HepG2 (cell line): ENCODE measurements around the gene RIPK3. TPM values are rescaled to one million over a fixed set of nuclear protein-coding genes. Genes with fewer than 3 reads are reported as not detected.

Source experiments
- ATAC-seq: fragments of 200-7000 bp; cut with Tn5 transposase; 3 replicates; pipeline ENCODE4 v1.9.1; 2020; ENCODE audit warnings: mild to moderate bottlenecking, moderate library complexity
- BruUV-seq: library from RNA; stranded (reverse); fragments of 400-500 nt; replicated peaks from 2 replicates; lab custom pipeline; 2021; lab: Mats Ljungman, UMichigan
- CTCF ChIA-PET: fragments of 300-600 bp; formaldehyde crosslinking; extraction: SDS; loops from one replicate; lab custom pipeline; 2021; ENCODE audit warnings: low total read pairs, inconsistent platforms, low intra/inter-chr PET ratio; lab: Yijun Ruan, JAX
- POLR2A ChIA-PET: fragments of 350-600 bp; sonication (Branson Sonifier 250); formaldehyde crosslinking; loops from one replicate; lab custom pipeline; 2020; ENCODE audit warnings: antibody characterized with exemption, inconsistent platforms; lab: Yijun Ruan, JAX
- DNase-seq: peaks from one replicate; pipeline ENCODE4 v3.0.0-alpha.2; 2015; ENCODE audit warnings: low spot score
- FAIRE-seq: peaks from 3 replicates; lab custom pipeline; 2011; peaks lifted over from hg19 to GRCh38; lab: Jason Lieb, UNC
- H2AFZ ChIP-seq: one replicate; pipeline ENCODE4 v1.6.1; 2011; ENCODE audit warnings: low read length, inconsistent platforms
- H3K27ac ChIP-seq: fragments of 300-600 bp; 3 replicates; pipeline ENCODE4 v1.8.0; 2011; ENCODE audit warnings: mixed run types, mild to moderate bottlenecking, mixed read lengths, low read length, inconsistent platforms; ENCODE audit not compliant: insufficient read depth; ENCODE audit errors: extremely low read length
- H3K27me3 ChIP-seq, 2 experiments: fragments of 200-600 bp in 1 of 2; 2 replicates in 1 of 2; 3 replicates in 1 of 2; pipeline versions ENCODE4 v1.6.0 to v1.8.0; 2011; ENCODE audit warnings: low read length in 2 of 2, mild to moderate bottlenecking in 2 of 2, moderate library complexity in 2 of 2, inconsistent platforms in 1 of 2; ENCODE audit not compliant: insufficient read depth in 2 of 2, control insufficient read depth in 1 of 2
- H3K36me3 ChIP-seq, 2 experiments: fragments of 200-600 bp in 1 of 2; replicated peaks in 1 of 2; 2 replicates in 1 of 2; 3 replicates in 1 of 2; pipeline versions ENCODE4 v1.5.1 to v1.8.0; 2011; ENCODE audit warnings: low read length in 2 of 2, inconsistent platforms in 1 of 2; ENCODE audit not compliant: insufficient read depth in 2 of 2, control insufficient read depth in 1 of 2
- H3K4me1 ChIP-seq: 2 replicates; pipeline ENCODE4 v1.5.1; 2012; ENCODE audit warnings: low read length, inconsistent platforms; ENCODE audit not compliant: insufficient read depth
- H3K4me2 ChIP-seq: 2 replicates; pipeline ENCODE4 v1.6.0; 2011; ENCODE audit warnings: low read depth, low read length, inconsistent platforms
- H3K4me3 ChIP-seq, 3 experiments: fragments of 200-600 bp in 1 of 3; sonication (generic), shearing (Covaris generic) in 1 of 3; replicated peaks in 1 of 3; 2 replicates each; pipeline ENCODE4 v1.5.1; 2011 to 2016; ENCODE audit warnings: low read length in 3 of 3, inconsistent platforms in 2 of 3, low read depth in 2 of 3, mild to moderate bottlenecking in 2 of 3, control low read depth in 1 of 3, mixed read lengths in 1 of 3; ENCODE audit not compliant: insufficient read depth in 1 of 3
- H3K79me2 ChIP-seq: one replicate; pipeline ENCODE4 v1.6.1; 2011; ENCODE audit warnings: low read length, inconsistent platforms; ENCODE audit not compliant: insufficient read depth
- H3K9ac ChIP-seq: 2 replicates; pipeline ENCODE4 v1.6.0; 2011; ENCODE audit warnings: mild to moderate bottlenecking, low read depth, low read length, inconsistent platforms; ENCODE audit not compliant: insufficient read depth
- H3K9me3 ChIP-seq: 2 replicates; pipeline ENCODE4 v1.5.1; 2012; ENCODE audit warnings: mild to moderate bottlenecking, low read length
- H4K20me1 ChIP-seq: 2 replicates; pipeline ENCODE4 v1.6.0; 2011; ENCODE audit warnings: inconsistent platforms, mild to moderate bottlenecking, low read length, moderate library complexity; ENCODE audit not compliant: insufficient read depth
- NAIF1 ChIP-seq: sonication (generic); formaldehyde crosslinking; IDR thresholded peaks from 2 replicates; pipeline ENCODE4 v1.5.0; 2020; ENCODE audit warnings: mild to moderate bottlenecking, missing genetic modification reagents, borderline replicate concordance
- SKIL ChIP-seq: sonication (generic); formaldehyde crosslinking; IDR thresholded peaks from 2 replicates; pipeline ENCODE4 v1.8.0; 2022; ENCODE audit warnings: missing genetic modification reagents, mild to moderate bottlenecking, moderate library complexity, borderline replicate concordance
- SPEN ChIP-seq: sonication (generic); formaldehyde crosslinking; IDR thresholded peaks from 2 replicates; pipeline ENCODE4 v1.5.1; 2020; ENCODE audit warnings: low read depth, mild to moderate bottlenecking, missing genetic modification reagents
- ZBTB38 ChIP-seq: sonication (generic); formaldehyde crosslinking; IDR thresholded peaks from 2 replicates; pipeline ENCODE4 v1.5.1; 2020; ENCODE audit warnings: mild to moderate bottlenecking, missing genetic modification reagents
- ZNF296 ChIP-seq: sonication (generic); formaldehyde crosslinking; conservative IDR thresholded peaks from 2 replicates; pipeline ENCODE4 v1.5.0; 2020; ENCODE audit warnings: mild to moderate bottlenecking, missing genetic modification reagents
- WGBS: methylation state at CpG from one replicate; pipeline ENCODE4 v1.1.6; 2017; ENCODE audit warnings: low lambda C conversion rate; 5-methylcytosine and 5-hydroxymethylcytosine counted together
- in situ Hi-C: cut with HindIII; loops from 2 replicates; pipeline ENCODE4 v1.10.0; 2017; ENCODE audit warnings: low pct_unique_long_range_greater_than_20kb; ENCODE audit not compliant: extremely low pct_ligation_motif_present
- intact Hi-C: fragments of 100-400 bp; cut with micrococcal nuclease; formaldehyde crosslinking; loops from one replicate; pipeline ENCODE4 v1.10.0; 2022; ENCODE audit not compliant: unreplicated experiment
- polyA plus RNA-seq, 8 experiments: library from polyadenylated mRNA; depleted of rRNA in 3 of 8; stranded (reverse) in 7 of 8; unstranded in 1 of 8; fragments of >200 nt; fragmentation: Illumina TruSeq in 4 of 8; extraction: Trizol in 4 of 8; gene quantifications; 2 replicates each; pipeline versions ENCODE4 v1.2.1 to v1.2.3, GENCODE V29; 2011 to 2016; ENCODE audit warnings: low read depth in 4 of 8, missing spikeins in 1 of 8, mixed read lengths in 1 of 8; ENCODE audit not compliant: insufficient read depth in 1 of 8
- total RNA-seq, 5 experiments: library from RNA; depleted of rRNA; stranded (reverse); fragments of >200 nt; fragmentation: Illumina TruSeq; extraction: Trizol; gene quantifications; 2 replicates each; pipeline ENCODE4 v1.2.3, GENCODE V29; 2016; ENCODE audit warnings: low read depth in 1 of 5
- TF ChIP-seq, protein P1 (sequence below): sonication (generic); formaldehyde crosslinking; IDR thresholded peaks from 2 replicates; pipeline ENCODE4 v1.5.0; 2020; ENCODE audit warnings: mild to moderate bottlenecking, missing genetic modification reagents, borderline replicate concordance
- TF ChIP-seq, protein P2 (sequence below): IDR thresholded peaks from 2 replicates; pipeline ENCODE4 v1.6.1; 2018; ENCODE audit warnings: missing genetic modification reagents
- TF ChIP-seq, protein P3 (sequence below): sonication (generic); formaldehyde crosslinking; IDR thresholded peaks from 2 replicates; pipeline ENCODE4 v1.4.0; 2020; ENCODE audit warnings: missing genetic modification reagents

RIPK3 gene
- total and polyA plus RNA-seq, 2 of the 13 experiments (the other 11 are each of a cell fraction or from before 2014, with no cell fraction given): not detected

DNA sequence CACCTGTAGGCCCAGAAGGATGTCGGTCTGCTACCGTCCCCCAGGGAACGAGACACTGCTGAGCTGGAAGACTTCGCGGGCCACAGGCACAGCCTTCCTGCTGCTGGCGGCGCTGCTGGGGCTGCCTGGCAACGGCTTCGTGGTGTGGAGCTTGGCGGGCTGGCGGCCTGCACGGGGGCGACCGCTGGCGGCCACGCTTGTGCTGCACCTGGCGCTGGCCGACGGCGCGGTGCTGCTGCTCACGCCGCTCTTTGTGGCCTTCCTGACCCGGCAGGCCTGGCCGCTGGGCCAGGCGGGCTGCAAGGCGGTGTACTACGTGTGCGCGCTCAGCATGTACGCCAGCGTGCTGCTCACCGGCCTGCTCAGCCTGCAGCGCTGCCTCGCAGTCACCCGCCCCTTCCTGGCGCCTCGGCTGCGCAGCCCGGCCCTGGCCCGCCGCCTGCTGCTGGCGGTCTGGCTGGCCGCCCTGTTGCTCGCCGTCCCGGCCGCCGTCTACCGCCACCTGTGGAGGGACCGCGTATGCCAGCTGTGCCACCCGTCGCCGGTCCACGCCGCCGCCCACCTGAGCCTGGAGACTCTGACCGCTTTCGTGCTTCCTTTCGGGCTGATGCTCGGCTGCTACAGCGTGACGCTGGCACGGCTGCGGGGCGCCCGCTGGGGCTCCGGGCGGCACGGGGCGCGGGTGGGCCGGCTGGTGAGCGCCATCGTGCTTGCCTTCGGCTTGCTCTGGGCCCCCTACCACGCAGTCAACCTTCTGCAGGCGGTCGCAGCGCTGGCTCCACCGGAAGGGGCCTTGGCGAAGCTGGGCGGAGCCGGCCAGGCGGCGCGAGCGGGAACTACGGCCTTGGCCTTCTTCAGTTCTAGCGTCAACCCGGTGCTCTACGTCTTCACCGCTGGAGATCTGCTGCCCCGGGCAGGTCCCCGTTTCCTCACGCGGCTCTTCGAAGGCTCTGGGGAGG is 28.9 kb downstream of the RIPK3 start, which contains the start of gene LTB4R:
Gene LTB4R (plus strand): TSS at position 857 of the 959 bp plus-strand sequence. CDS start 4,150 bp downstream, outside the sequence.
- no peaks in the 10 kb centered on the region for H3K9me3 ChIP-seq
- H3K4me1 ChIP-seq: peaks cover 61% of the 10 kb centered on the region
- no peaks in the 10 kb centered on the region; a peak in 1 of 5 replicates for H3K27me3 ChIP-seq
- FAIRE-seq (no peak), ATAC-seq (no peak), DNase-seq (no peak)
- H3K4me3 ChIP-seq: no peak within 1 kb of the TSS
- ChIA-PET CTCF (no interaction called here), POLR2A (interaction anchor here (0.8 to 24.7 kb wide), 5 partner anchors 8 to 216 kb away, joined by 3 to 850 read pairs (median 4); partner anchors contain the start of genes CHMP4A, DHRS1, GMPR2 and NEDD8)
- no peaks in the 10 kb centered on the region for H4K20me1 ChIP-seq
- in situ Hi-C loops: no loop called here
- peaks cover 9% of the 10 kb centered on the region for H3K79me2 ChIP-seq
- intact Hi-C loops: no loop called here
- peaks cover 9 to 11% of the 10 kb centered on the region in 2 experiments for H3K36me3 ChIP-seq
- no peak within 1 kb of the TSS for H3K9ac ChIP-seq
- no peak within 1 kb of the TSS for H2AFZ ChIP-seq
- 98% methylated on average over 99 of the region's 99 CpGs for WGBS
- peak within 1 kb of the TSS; percentile 4 for H3K27ac ChIP-seq
- no peak within 1 kb of the TSS for H3K4me2 ChIP-seq
- BruUV-seq: no TSS peak
- TF ChIP-seq, protein P1, sequence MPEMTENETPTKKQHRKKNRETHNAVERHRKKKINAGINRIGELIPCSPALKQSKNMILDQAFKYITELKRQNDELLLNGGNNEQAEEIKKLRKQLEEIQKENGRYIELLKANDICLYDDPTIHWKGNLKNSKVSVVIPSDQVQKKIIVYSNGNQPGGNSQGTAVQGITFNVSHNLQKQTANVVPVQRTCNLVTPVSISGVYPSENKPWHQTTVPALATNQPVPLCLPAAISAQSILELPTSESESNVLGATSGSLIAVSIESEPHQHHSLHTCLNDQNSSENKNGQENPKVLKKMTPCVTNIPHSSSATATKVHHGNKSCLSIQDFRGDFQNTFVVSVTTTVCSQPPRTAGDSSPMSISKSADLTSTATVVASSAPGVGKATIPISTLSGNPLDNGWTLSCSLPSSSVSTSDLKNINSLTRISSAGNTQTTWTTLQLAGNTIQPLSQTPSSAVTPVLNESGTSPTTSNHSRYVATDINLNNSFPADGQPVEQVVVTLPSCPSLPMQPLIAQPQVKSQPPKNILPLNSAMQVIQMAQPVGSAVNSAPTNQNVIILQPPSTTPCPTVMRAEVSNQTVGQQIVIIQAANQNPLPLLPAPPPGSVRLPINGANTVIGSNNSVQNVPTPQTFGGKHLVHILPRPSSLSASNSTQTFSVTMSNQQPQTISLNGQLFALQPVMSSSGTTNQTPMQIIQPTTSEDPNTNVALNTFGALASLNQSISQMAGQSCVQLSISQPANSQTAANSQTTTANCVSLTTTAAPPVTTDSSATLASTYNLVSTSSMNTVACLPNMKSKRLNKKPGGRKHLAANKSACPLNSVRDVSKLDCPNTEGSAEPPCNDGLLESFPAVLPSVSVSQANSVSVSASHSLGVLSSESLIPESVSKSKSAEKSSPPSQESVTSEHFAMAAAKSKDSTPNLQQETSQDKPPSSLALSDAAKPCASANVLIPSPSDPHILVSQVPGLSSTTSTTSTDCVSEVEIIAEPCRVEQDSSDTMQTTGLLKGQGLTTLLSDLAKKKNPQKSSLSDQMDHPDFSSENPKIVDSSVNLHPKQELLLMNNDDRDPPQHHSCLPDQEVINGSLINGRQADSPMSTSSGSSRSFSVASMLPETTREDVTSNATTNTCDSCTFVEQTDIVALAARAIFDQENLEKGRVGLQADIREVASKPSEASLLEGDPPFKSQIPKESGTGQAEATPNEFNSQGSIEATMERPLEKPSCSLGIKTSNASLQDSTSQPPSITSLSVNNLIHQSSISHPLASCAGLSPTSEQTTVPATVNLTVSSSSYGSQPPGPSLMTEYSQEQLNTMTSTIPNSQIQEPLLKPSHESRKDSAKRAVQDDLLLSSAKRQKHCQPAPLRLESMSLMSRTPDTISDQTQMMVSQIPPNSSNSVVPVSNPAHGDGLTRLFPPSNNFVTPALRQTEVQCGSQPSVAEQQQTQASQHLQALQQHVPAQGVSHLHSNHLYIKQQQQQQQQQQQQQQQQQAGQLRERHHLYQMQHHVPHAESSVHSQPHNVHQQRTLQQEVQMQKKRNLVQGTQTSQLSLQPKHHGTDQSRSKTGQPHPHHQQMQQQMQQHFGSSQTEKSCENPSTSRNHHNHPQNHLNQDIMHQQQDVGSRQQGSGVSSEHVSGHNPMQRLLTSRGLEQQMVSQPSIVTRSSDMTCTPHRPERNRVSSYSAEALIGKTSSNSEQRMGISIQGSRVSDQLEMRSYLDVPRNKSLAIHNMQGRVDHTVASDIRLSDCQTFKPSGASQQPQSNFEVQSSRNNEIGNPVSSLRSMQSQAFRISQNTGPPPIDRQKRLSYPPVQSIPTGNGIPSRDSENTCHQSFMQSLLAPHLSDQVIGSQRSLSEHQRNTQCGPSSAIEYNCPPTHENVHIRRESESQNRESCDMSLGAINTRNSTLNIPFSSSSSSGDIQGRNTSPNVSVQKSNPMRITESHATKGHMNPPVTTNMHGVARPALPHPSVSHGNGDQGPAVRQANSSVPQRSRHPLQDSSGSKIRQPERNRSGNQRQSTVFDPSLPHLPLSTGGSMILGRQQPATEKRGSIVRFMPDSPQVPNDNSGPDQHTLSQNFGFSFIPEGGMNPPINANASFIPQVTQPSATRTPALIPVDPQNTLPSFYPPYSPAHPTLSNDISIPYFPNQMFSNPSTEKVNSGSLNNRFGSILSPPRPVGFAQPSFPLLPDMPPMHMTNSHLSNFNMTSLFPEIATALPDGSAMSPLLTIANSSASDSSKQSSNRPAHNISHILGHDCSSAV: no peak
- TF ChIP-seq ZNF296 (CRISPR knock-in tag): no peak
- TF ChIP-seq, protein P2, sequence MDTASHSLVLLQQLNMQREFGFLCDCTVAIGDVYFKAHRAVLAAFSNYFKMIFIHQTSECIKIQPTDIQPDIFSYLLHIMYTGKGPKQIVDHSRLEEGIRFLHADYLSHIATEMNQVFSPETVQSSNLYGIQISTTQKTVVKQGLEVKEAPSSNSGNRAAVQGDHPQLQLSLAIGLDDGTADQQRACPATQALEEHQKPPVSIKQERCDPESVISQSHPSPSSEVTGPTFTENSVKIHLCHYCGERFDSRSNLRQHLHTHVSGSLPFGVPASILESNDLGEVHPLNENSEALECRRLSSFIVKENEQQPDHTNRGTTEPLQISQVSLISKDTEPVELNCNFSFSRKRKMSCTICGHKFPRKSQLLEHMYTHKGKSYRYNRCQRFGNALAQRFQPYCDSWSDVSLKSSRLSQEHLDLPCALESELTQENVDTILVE (CRISPR knock-in tag): no peak
- peak; percentile 21; the same call in 1 of the 2 replicates for TF ChIP-seq ZBTB38 (CRISPR knock-in tag)
- TF ChIP-seq SPEN (CRISPR knock-in tag): no peak
- no peak for TF ChIP-seq SKIL (CRISPR knock-in tag)
- no peak for TF ChIP-seq NAIF1 (CRISPR knock-in tag)
- TF ChIP-seq, protein P3, sequence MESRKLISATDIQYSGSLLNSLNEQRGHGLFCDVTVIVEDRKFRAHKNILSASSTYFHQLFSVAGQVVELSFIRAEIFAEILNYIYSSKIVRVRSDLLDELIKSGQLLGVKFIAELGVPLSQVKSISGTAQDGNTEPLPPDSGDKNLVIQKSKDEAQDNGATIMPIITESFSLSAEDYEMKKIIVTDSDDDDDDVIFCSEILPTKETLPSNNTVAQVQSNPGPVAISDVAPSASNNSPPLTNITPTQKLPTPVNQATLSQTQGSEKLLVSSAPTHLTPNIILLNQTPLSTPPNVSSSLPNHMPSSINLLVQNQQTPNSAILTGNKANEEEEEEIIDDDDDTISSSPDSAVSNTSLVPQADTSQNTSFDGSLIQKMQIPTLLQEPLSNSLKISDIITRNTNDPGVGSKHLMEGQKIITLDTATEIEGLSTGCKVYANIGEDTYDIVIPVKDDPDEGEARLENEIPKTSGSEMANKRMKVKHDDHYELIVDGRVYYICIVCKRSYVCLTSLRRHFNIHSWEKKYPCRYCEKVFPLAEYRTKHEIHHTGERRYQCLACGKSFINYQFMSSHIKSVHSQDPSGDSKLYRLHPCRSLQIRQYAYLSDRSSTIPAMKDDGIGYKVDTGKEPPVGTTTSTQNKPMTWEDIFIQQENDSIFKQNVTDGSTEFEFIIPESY (CRISPR knock-in tag): peak; percentile 82
